GM15510 (cell line): ENCODE results near the gene RAB40B.
A peak's percentile ranks its signal among the peaks of the same experiment; 100 is the strongest.

Experiments
- POLR2A ChIP-seq: IDR thresholded peaks from 3 replicates; pipeline ENCODE4 v1.6.1; 2011; ENCODE audit warnings: borderline replicate concordance; ENCODE audit not compliant: insufficient read length; ENCODE audit errors: extremely low read depth

RAB40B gene

DNA sequence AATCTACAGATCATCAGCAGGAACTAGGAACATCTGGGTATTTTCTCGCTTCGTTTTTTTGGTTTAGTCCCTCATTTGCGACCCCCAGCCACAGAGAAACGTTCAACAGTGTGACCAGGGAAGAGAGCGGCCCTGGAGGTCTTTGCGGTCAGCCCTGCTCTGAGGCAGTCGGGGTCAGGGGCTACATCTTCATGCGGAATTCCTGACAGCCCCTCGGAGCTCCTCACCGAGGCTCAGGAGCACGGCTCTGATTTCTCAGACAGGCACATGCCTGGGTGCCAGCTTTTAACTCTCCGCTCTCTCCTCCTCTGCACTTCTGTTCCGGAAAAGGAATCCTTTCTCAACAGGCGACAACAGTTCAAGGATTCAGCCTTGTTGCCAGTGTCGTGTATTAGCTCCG is 42.2 kb downstream of the RAB40B start:
- no peak for TF ChIP-seq POLR2A

DNA sequence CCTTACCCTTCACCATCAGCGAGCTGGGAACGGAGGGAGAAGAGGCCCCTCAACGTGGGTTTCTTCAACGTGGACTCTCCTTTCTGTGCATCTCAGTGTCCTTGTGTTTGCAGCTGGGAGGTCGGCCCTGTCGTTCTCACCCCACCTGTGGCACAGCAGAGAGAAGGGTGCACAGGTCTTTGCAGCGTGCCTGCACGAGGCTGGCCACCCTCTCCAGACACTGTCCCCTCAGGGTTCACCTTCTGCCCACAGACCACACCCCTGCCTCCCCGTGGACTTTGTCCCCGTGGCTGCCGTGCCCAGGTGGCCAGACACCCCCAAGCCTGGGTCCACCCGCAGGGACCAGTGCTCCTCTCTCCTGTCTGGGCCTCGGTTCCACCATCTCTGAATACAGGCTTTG is 43.0 kb downstream of the RAB40B start:
- no peak for TF ChIP-seq POLR2A

- no peak for TF ChIP-seq POLR2A
These were observed 43.4 kb downstream of the RAB40B start for GRCh38 chr17:82655038-82655479.

DNA sequence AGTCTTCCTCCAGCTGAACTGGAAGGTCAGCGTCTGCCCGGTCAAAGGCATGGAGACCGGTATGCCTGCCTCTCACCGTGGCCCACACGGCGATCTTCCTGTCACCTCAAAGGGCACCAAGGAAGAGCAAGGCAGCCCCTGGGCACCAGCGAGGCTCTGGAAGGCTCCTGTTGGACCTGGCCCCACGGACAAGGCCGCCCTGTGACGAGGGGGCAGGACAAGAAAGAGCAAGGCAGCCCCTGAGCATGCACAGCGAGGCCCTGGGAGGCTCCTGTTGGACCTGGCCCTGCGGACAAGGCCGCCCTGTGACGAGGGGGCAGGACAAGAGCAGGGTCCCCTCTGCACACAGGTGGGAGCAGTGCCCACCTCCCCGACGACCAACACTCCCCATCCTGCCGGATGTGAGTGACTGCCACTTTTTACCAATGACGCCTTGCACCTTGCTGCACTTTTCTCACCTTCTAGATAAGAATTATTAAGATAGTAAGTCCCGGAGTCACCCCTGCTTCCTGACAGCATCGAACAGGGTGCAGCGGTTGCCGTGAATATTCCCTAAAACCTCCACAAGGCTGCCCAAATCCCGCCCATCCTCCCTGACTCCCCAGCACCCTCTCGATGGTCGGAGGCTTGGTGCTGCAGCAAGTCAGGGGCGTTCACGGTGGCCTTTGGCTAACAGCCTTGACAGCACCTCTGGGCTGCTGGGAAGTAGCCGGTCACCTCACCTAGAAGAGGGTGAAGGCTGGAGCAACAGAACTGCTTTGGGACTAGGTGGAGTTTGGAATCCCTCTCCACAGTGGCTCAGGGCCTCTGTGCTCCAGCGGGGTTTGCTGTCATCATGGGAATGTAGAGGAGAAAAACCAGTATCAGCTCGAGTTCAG is 44.6 kb downstream of the RAB40B start:
- no peak for TF ChIP-seq POLR2A

- TF ChIP-seq POLR2A: no peak
These were observed 47.8 kb downstream of the RAB40B start for GRCh38 chr17:82650723-82651122.

DNA sequence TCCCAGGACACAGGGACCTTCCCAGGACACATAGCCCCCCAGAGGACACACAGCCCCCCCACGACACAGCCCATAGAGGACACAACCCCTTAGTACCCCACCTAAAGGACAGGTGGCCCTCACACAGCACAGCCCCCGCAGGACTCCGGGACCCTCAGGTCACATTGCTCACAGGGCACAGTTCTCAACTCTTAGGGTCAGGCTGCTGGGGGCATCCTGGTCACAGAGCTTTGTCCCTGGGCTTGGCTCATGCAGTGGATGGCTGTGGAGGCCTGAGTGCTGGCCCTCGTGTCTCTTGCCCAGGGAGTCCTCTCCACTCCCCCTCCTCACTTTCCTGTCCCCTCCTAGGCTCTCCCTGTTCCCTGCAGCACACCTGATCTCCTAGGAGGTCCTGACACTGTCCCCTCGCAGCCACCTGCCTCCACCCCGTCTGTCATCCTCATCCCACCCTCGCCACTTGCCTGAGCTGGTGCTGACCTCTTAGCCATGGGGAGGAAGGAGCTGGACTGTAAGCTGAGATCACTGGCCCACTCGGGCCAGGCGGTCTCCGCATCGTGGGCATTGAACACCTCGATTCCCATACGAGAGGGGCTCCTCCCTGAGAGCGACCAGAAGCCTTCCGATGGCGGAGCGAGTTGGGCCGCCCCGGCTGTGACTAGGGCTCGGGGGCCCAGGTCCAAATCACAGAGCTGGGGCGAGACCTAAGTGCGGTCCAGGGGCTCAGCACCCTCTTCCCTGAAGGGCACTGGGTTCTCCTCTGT is 48.8 kb downstream of the RAB40B start:
- TF ChIP-seq POLR2A: no peak

DNA sequence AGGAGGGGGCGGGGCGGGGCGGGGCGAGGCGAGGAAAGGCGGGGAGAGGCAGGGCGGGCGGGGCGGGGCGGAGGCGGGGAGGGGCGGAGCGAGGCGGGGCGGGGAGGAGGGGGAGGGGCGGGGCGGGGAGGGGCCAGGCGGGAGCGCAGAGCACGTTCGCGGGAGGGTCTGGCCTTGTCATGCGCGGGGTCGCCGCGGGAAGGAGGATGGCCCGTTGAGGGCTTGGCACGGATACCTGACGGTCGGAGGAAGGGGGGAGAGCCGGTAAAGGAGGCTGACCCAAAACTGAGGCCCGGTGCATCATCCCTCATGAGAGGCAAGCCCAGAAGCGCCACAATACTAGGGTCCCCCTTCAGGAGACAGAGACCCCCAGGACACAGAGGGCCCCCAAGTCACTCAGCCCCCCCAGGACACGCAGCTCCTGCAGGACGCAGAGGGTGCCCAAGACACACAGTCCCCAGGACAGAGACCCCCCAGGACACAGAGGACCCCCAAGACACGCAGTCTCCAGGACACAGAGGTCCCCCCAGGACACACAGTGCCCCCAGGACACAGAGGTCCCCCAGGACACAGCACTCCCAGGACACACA is 49.7 kb downstream of the RAB40B start:
- no peak for TF ChIP-seq POLR2A

DNA sequence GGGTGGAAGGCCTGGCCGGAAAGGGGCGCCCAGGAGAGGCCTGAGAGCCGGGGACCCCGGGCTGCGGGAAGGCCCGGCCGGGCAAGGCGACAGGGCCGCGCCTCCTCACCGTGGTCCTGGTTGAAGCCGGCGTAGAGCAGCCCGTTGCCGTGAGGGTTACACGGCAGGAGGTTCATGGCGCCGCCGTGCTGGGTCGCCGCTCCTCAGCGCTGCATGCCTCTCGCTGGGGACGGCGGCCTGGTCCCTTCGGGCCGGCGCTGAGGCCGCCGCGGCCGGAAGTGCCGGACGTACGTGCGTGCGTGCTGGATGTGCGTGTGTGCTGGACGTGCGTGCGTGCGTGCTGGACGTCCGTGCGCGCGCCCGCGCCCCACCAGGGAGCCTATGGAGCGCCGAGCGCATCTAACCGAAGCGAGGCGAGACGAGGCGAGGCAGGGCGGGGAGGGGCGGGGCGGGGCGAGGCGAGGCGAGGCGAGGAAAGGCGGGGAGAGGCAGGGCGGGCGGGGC is 50.3 kb downstream of the RAB40B start, which contains the start of gene WDR45B:
Gene WDR45B (minus strand): TSS at position 280 of the 504 bp plus-strand sequence. CDS start 104 bp downstream, at position 176.
- peak; percentile 97 for TF ChIP-seq POLR2A

GRCh38 chr17:82647593-82648164 is 50.8 kb downstream of the RAB40B start:
- no peak for TF ChIP-seq POLR2A

- no peak for TF ChIP-seq POLR2A
These were observed 53.0 kb downstream of the RAB40B start for GRCh38 chr17:82645516-82645915.

DNA sequence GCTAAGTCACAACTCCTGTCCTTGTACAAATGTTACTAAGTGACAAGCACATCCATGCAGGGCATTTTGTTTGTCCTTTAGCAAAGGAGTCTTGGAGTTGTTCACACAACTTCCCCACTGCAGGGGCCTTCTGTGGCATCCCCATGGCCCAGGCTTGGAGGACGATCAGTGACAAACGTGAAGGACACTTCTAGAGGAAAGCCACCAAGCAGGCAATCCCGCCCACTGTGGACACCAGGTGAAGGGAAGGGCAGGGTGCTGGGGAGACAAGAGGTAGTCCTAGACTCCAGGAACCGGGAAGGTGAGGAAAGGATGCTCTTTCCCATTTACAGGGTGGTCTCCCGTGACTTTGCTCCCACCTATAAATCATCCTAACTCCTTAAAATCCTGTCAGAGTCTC is 54.4 kb downstream of the RAB40B start:
- no peak for TF ChIP-seq POLR2A

GRCh38 chr17:82642022-82642421 is 56.5 kb downstream of the RAB40B start:
- no peak for TF ChIP-seq POLR2A

- no peak for TF ChIP-seq POLR2A
These were observed 58.5 kb downstream of the RAB40B start for GRCh38 chr17:82640036-82640435.

DNA sequence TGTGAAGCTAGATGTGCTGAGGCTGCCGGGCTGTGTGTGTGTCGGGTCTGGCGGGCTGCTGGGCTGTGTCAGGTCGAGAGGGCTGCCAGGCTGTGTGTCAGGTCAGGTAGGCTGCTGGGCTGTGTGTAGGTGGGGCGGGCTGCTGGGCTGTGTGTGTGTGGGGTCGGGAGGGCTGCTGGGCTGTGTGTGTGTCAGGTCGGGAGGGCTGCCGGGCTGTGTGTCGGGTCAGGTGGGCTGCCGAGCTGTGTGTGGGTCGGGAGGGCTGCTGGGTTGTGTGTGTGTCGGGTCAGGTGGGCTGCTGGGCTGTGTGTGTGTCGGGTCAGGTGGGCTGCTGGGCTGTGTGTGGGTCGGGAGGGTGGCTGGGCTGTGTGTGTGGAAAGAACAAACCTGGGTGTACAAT is 58.9 kb downstream of the RAB40B start:
- no peak for TF ChIP-seq POLR2A
